Measurements from ENCODE around the gene NRL.
A peak's percentile ranks its signal among the peaks of the same experiment; 100 is the strongest.
"Not testable (repeated sequence)": the region's sequence is repeated elsewhere in the genome, so short reads cannot be mapped to it uniquely, and the experiment has no call there.

NRL gene

GRCh38 chr14:24123424-24124417 lies 9.0 kb upstream of the NRL start:
- no peak for DNase-seq

GRCh38 chr14:24122898-24123297 lies 8.1 kb upstream of the NRL start:
- DNase-seq, result no peak

- DNase-seq, result no peak
Measured at GRCh38 chr14:24122416-24122815, 7.7 kb upstream of the NRL start.

GRCh38 chr14:24121210-24121609 lies 6.5 kb upstream of the NRL start:
- DNase-seq, result no peak

GRCh38 chr14:24119691-24120090 lies 4.9 kb upstream of the NRL start:
- DNase-seq, result no peak

GRCh38 chr14:24117179-24117578 lies 2.4 kb upstream of the NRL start:
- DNase-seq, result no peak

- no peak for DNase-seq
Measured at GRCh38 chr14:24116128-24116814, 1.5 kb upstream of the NRL start.

- DNase-seq, result no peak
Measured at GRCh38 chr14:24115422-24116127, 826 bp upstream of the NRL start.

GRCh38 chr14:24113801-24114531 lies 783 bp downstream of the NRL start:
- DNase-seq, result peak; percentile 87

- DNase-seq, result no peak
Measured at GRCh38 chr14:24113379-24113800, 1.4 kb downstream of the NRL start.

GRCh38 chr14:24110523-24110922 lies 4.2 kb downstream of the NRL start:
- no peak for DNase-seq

GRCh38 chr14:24110060-24110459 lies 4.7 kb downstream of the NRL start:
- DNase-seq, result no peak

GRCh38 chr14:24108336-24108874 lies 6.3 kb downstream of the NRL start:
- DNase-seq, result no peak

- no peak for DNase-seq
Measured at GRCh38 chr14:24106672-24107271, 8.0 kb downstream of the NRL start.

- not testable (repeated sequence) for DNase-seq
Measured at GRCh38 chr14:24105609-24106239, 9.0 kb downstream of the NRL start.

- no peak for DNase-seq
Measured at GRCh38 chr14:24103451-24103850, 11.3 kb downstream of the NRL start.

- DNase-seq, result no peak
Measured at GRCh38 chr14:24102357-24103048, 12.2 kb downstream of the NRL start.

GRCh38 chr14:24100982-24101494 lies 13.7 kb downstream of the NRL start:
- no peak for DNase-seq

- DNase-seq, result no peak
Measured at GRCh38 chr14:24100197-24100981, 14.4 kb downstream of the NRL start.
